Measurements from ENCODE around the gene NAV2.
A peak's percentile ranks its signal among the peaks of the same experiment; 100 is the strongest.

NAV2 gene

GRCh38 chr11:20023082-20023426 is 310.4 kb downstream of the NAV2 start:
- H3K4me1 ChIP-seq: peaks cover 0 to 73% (median 36%) of the 10 kb centered on the region in 4 donors
- H3K4me3 ChIP-seq: peak overlapping the region; percentile 24 to 31
- no peaks in the 10 kb centered on the region for H3K36me3 ChIP-seq

GRCh38 chr11:20024172-20024935 is 311.7 kb downstream of the NAV2 start:
- Histone ChIP-seq H3K9me3 (no peaks in the 10 kb centered on the region), H3K27me3 (no peaks in the 10 kb centered on the region), H3K4me3 (no peak overlapping the region), H3K27ac (peak overlapping the region; percentile 7 to 37), H3K36me3 (no peaks in the 10 kb centered on the region), H3K4me1 (peaks cover 0 to 71% (median 39%) of the 10 kb centered on the region in 4 donors)
- TF ChIP-seq CTCF (IDR thresholded peaks at IDR 0.05): no peak
- intact Hi-C loops (cut with DNase I; ENCODE audit: low total_unique reads): no loop called here
- DNase-seq: no peak

More at GRCh38 chr11:20023082-20023426, 310.4 kb downstream of the NAV2 start:
- no peak for DNase-seq
- no peak for TF ChIP-seq CTCF (IDR thresholded peaks at IDR 0.05)
- Histone ChIP-seq H3K27ac (peak overlapping the region; percentile 7 to 37), H3K9me3 (no peaks in the 10 kb centered on the region), H3K27me3 (no peaks in the 10 kb centered on the region)
- intact Hi-C loops (cut with DNase I; ENCODE audit: low total_unique reads): no loop called here

- H3K4me3 ChIP-seq: no peak overlapping the region
- TF ChIP-seq CTCF (IDR thresholded peaks at IDR 0.05): no peak
- H3K9me3 ChIP-seq: no peaks in the 10 kb centered on the region
- H3K36me3 ChIP-seq: no peaks in the 10 kb centered on the region
- intact Hi-C loops (cut with DNase I; ENCODE audit: low total_unique reads): no loop called here
- no peaks in the 10 kb centered on the region for H3K27me3 ChIP-seq
- peak overlapping the region in 1 of 2 donors; percentile 37 for H3K27ac ChIP-seq
- no peak for DNase-seq
- H3K4me1 ChIP-seq: peaks cover 0 to 72% (median 39%) of the 10 kb centered on the region in 4 donors
These were observed 312.7 kb downstream of the NAV2 start for GRCh38 chr11:20025332-20025840.

- Histone ChIP-seq H3K4me1 (peaks cover 0 to 80% (median 47%) of the 10 kb centered on the region in 4 donors), H3K4me3 (no peak overlapping the region), H3K27ac (peak overlapping the region in 1 of 2 donors; percentile 32), H3K36me3 (no peaks in the 10 kb centered on the region), H3K27me3 (no peaks in the 10 kb centered on the region), H3K9me3 (no peaks in the 10 kb centered on the region)
- TF ChIP-seq CTCF (IDR thresholded peaks at IDR 0.05): no peak
- DNase-seq: no peak
- intact Hi-C loops (cut with DNase I; ENCODE audit: low total_unique reads): no loop called here
These were observed 314.3 kb downstream of the NAV2 start for GRCh38 chr11:20026629-20027555.

- Histone ChIP-seq H3K27me3 (no peaks in the 10 kb centered on the region), H3K4me3 (no peak overlapping the region), H3K4me1 (peaks cover 0 to 80% (median 43%) of the 10 kb centered on the region in 4 donors), H3K9me3 (no peaks in the 10 kb centered on the region), H3K36me3 (no peaks in the 10 kb centered on the region), H3K27ac (peak overlapping the region in 1 of 2 donors; percentile 32)
- intact Hi-C loops (cut with DNase I; ENCODE audit: low total_unique reads): no loop called here
- DNase-seq: no peak
- TF ChIP-seq CTCF (IDR thresholded peaks at IDR 0.05): no peak
These were observed 314.9 kb downstream of the NAV2 start for GRCh38 chr11:20027556-20028013.
